H1 (cell line): ENCODE results near the gene MLEC. TPM values are rescaled to one million over a fixed set of nuclear protein-coding genes. Genes with fewer than 3 reads are reported as not detected.

Source experiments
- CBX8 ChIP-seq: fragments of 300-800, 300-1000 bp; sonication (generic); IDR thresholded peaks from 2 replicates; pipeline ENCODE4 v1.7.1; 2016; ENCODE audit warnings: low read depth, low read length, borderline replicate concordance
- polyA plus RNA-seq, 7 experiments: library from polyadenylated mRNA; depleted of rRNA in 3 of 7; stranded (reverse) in 5 of 7; unstranded in 2 of 7; fragments of >200 nt in 5 of 7; fragments of 200-250 nt in 2 of 7; gene quantifications; 1 replicate in 5 of 7; 2 replicates in 1 of 7; 4 replicates in 1 of 7; pipeline versions ENCODE4 v1.2.1 to v1.2.3, GENCODE V29; 2011 to 2013; ENCODE audit warnings: missing spikeins in 2 of 7, mixed read lengths in 2 of 7
- total RNA-seq: library from RNA; stranded (reverse); fragmentation: NEBNext Ultra II Directional; extraction: Animal tissue kit (Norgen Biotek cat#: 25700); gene quantifications from 2 replicates; pipeline ENCODE4 v1.2.1, GENCODE V29; 2021

The MLEC gene
- total and polyA plus RNA-seq, 2 of the 8 experiments (the other 6 are each of a cell fraction or from before 2014, with no cell fraction given): 37.1 to 260 TPM

DNA sequence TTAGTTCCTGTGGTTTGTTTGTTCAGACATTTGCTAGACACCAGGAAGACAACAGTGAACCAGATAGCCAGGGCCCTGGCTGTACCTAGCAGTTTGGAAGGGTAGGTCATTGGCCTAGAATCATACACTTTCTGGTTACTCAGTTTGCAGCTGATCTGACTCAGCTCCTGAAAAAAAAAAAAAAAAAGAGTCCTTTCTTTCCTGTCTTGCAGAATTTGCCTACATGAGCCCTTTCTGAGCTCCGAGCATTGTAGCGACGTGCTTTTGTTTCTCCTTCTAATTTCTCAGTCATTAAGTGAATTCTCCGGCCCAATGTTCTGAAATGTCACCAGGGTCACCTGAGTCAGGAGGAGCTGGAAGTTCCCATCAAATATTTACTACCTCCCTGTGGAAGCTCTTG is 44.1 kb upstream of the MLEC start (continued):
- TF ChIP-seq CBX8: no peak
